Pons (tissue), 1 donor: ENCODE measurements around the gene MLIP.
"Not testable (repeated sequence)": the region's sequence is repeated elsewhere in the genome, so short reads cannot be mapped to it uniquely, and the experiment has no call there.

Experiments
- DNase-seq: peaks from one replicate; pipeline ENCODE4 v3.0.0-alpha.2; 2016; ENCODE audit warnings: low spot score

The MLIP gene, protein sequence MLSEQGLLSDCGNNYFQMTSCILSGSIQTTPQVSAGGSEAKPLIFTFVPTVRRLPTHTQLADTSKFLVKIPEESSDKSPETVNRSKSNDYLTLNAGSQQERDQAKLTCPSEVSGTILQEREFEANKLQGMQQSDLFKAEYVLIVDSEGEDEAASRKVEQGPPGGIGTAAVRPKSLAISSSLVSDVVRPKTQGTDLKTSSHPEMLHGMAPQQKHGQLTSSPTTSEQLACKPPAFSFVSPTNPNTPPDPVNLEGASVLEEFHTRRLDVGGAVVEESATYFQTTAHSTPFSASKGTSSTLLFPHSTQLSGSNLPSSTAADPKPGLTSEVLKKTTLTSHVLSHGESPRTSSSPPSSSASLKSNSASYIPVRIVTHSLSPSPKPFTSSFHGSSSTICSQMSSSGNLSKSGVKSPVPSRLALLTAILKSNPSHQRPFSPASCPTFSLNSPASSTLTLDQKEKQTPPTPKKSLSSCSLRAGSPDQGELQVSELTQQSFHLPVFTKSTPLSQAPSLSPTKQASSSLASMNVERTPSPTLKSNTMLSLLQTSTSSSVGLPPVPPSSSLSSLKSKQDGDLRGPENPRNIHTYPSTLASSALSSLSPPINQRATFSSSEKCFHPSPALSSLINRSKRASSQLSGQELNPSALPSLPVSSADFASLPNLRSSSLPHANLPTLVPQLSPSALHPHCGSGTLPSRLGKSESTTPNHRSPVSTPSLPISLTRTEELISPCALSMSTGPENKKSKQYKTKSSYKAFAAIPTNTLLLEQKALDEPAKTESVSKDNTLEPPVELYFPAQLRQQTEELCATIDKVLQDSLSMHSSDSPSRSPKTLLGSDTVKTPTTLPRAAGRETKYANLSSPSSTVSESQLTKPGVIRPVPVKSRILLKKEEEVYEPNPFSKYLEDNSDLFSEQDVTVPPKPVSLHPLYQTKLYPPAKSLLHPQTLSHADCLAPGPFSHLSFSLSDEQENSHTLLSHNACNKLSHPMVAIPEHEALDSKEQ

DNA sequence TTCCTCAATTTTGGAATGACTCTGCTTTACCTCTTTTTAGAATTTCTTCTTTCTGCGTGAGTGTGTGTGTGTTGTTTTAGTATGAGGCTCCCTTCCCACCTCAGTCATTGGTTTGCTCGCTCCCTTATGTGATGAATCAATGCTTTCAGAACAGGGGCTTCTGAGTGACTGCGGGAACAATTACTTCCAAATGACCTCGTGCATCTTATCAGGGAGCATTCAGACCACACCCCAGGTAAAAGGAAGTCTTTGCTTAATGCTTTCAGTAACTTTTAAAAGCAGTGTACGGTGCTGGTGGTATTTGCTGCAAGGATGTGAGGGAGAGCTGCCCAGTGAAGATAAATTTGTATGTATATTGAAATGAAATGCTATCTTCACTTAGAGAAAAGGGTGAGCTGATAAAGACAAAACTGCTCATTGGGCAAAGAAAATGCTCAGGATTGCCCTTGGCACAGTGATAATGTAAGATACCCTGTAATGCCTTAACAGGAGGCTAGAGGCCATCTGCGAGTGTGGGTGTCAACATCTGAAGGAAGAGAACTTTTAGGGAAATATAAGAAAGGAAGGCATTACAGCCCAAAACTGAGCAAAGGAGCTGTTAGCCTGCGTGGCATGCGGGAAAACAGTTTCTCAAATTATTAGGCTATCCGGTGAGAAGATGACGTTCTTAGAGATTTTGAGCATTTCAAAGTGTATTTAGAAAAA lies at the start of gene MLIP:
MLIP (plus strand) TSS at position 103 of the 705 bp plus-strand sequence; CDS start at position 140, 37 bp downstream.
- DNase-seq, result no peak

DNA sequence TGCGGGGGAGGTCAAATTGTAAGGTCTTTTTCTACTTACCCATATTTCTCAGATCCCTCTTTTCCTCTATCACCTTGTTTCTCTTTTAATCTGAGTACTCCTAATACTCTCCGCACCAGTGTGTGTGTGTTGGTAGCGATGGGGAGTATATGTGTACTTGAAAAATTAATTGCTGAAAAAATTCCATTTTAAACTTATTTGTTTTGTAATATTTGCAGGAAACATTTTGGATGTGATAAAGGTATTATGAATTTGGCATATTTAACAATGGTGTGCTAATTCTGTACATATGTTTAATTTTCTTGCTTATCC lies 48.1 kb upstream of the MLIP start:
- no peak for DNase-seq

DNA sequence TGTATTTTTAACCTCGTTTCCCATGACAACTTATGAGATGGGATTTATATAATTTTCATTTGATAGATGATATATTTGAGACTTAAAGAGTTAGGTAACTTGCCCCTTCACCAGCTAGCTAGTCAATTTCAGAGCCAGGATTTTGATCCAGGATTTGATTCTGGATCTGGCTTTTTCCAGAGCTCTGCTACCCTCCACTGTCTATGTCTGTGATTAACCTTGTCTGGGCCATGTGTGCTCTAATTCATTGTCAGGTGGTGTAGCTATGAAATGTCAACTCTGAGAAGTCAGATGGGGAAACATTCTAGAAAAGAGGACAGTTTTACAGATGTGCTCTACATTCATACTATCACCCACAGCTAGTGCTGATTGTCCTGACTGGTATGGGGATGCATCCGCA lies 42.5 kb upstream of the MLIP start:
- no peak for DNase-seq

DNA sequence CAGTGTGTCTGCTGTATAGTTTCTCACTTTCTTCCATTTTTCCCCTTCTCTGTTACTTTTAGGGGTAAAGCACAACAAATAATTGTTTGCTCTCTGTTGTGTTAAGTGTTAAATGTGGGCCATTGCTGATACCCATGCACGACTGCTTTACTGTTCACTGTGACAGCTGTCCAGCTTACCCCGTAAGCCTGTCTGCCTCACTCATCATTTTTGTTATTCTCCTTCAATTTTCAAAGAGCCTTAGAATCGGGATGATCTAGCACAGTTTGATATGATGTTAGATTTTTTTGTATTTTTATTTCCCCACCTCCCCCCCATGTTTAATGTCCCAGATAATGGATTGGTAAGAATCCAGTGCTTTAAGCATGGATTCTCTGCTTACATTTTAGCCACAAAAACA lies 41.2 kb upstream of the MLIP start:
- no peak for DNase-seq

DNA sequence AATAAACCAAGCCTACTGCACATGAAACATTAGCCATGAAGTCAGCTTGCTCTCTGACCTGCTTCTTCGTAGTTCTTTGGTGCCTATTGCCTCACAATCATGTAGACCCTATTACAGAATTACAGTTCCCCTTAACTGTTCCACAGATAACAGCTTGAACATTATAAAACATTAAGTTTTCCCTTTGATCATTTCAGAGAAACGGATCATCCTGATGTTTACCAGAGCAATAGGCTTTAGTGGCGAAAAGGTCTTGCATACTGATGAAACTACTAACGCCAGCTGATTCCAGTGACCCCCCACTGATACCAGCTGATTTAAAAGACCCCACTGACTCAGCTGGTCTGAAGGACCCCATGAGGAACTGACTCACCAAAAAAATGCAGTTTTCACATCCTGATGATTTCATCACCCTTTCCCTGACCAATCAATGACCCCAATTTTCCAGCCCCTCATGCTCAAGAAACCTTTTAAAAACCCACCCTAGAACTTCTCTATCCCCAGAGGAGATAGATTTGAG lies 39.4 kb upstream of the MLIP start:
- no peak for DNase-seq

DNA sequence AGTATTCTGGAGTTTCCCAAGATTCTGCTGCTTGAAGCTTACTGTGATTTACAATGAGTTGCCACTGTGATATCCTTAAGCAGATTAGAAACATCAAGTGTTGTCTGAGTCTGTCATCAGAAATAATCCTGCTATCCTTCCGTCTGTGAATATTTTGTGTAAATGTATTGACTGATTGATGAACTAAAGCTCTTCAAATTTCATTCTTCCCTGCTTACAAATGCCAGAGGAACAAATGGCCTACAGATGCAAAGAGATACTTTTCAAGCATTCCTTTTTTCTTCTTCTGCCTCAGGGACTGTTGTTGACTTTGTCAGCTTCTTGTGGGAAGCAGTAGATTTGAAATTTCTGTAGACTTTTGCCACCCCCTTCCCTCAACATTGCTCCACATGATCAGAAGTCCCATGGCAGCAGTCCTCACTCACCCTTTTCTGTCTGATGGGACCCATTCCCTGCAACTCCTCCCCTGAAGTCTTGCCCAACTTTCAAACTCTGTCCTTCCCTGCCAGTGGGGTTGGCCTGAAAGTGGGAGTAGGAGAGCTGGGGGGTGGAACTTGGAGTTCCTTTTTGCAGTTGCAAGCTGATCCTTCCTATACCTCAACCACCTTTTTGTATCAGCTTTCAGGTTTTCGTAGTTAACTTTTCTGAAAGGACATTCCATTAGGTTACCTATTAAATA lies 38.5 kb upstream of the MLIP start:
- no peak for DNase-seq

DNA sequence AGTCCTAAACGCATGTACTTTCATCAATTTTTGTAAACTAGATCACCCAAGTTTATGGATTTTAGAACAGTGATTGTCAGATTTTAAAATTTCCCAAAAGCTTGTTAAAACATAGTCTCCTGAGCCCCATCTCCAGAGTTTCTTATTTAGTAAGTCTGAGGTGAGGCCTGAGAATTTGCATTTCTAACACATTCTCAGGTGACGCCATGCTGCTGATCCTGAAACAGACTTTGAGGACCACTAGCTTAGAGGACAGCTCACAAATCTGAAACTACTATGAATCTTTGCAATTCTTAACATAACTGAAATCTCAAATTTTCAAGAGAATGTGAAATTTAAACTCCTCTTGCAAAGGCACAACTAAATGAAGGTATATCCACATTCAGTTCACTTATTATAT lies 37.8 kb upstream of the MLIP start:
- no peak for DNase-seq

DNA sequence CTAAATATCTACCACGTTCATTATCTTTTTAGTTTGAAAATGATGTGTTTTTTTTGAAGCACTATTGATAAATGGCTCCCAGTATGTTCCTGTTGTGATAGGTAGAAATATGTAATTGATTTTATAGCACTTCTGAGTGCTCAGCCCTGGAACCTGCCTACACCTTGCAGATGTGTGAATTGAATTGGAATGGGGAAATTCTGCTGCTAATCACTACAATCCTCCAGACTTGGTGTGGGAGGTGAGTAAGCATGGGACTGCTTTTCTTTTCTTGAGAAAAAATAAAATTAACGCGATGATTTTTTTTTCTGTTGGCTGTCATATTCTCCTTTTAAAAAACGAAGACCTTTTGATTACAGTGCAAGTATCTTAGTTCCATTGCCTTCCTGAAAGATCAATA lies 37.1 kb upstream of the MLIP start:
- DNase-seq, result no peak

DNA sequence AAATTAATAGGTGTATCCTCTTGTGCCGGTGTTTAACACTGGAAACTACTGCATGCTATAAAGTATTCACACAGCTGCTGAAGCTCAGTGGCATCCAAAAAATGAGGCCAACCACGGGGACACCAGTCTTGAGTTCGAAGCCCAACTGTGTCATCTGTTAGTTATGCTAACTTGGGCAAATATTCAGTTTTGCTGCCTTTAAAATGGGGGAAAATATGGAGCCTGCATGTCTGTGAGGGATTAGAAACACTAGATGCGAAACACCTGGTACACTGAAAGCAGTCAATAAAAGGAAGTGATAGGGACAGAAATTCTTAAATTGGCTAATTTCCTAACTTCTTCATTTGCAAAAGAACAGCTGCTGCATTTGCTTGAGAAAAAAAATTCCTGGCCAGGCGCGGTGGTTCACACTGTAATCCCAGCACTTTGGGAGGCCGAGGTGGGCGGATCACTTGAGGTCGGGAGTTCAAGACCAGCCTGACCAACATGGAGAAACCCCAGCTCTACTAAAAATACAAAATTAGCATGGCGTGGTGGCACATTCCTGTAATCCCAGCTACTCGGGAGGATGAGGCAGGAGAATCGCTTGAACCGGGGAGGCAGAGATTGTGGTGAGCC lies 36.6 kb upstream of the MLIP start:
- DNase-seq, result no peak

DNA sequence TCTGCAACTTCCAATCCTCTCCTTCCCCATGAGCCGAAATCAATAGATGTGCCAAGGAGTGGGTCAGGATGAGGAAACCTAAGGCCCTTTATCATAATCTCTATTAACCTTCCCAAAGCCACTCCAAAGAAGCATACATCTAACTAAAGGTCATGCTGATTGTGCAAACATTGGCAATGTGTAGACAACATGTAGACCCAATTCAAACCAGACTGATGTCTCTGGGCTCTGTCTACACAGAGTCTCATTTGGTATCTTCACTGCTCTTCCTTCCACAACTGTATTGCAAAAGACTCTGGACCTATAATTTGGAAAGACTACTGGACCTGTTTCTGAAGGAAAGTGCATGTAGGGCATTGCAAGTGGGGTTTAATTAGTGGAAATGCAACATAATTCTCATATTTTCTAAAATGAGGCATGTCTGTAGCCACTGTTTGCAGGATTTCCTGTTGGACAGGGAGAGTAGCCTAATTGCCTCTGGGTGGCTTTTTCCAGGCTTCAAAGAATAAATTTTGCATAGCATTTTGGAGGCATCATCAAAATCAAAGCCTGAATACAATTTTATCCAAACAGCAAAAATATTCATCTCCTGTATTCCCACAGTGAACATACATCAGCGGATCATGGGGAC lies 35.0 kb upstream of the MLIP start:
- DNase-seq, result no peak

DNA sequence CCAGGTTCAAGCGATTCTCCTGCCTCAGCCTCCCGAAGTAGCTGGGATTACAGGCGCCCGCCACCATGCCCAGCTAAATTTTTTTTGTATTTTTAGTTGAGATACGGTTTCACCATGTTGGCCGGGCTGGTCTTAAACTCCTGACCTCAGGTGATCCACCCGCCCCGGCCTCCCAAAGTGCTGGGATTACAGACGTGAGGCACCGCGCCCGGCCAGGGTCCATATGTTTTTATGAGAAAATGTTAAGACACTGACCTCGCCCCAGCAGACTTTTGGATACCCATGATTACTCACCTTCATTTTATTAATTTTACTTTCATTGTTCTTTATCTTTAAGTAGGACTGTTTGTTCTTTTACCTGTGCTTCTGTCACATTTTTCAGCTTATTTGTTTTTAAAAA lies 29.7 kb upstream of the MLIP start:
- DNase-seq, result not testable (repeated sequence)

DNA sequence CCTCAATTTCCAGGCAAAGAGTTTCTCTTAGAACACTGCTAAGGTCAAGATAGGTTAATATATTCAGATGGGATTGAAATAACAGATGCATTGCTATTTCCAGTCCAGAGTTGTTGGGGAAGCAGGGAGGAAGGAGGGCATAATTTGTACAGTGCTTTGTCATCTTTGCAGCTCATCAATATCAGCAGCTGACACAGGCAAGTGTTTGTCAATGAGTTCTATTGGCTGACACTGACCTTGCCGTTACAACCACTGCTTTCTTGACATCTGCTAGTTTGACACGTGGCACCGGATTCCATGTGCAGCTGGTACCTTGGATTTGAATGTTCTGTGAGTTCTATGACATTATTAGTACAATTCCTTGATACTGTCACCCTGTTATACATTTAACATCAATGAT lies 28.0 kb upstream of the MLIP start:
- DNase-seq, result no peak

DNA sequence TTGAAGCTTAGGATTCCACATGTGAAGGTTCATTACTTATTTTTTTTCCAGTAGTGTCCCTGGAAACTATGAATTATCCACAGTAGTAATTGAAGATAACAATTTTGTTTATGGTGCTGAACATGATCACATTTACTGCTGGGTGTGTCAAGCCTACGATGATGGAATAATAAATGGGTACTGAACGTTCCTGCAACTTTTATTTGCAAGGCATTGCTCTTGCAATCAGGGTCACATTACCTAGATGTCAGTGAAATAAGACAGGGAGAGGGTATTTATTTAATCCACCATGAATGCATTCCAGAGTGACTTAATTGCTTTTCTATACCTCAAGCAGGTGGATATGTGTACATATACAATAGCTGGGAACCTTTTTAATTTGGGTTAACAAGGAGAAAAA lies 27.0 kb upstream of the MLIP start:
- DNase-seq, result no peak

DNA sequence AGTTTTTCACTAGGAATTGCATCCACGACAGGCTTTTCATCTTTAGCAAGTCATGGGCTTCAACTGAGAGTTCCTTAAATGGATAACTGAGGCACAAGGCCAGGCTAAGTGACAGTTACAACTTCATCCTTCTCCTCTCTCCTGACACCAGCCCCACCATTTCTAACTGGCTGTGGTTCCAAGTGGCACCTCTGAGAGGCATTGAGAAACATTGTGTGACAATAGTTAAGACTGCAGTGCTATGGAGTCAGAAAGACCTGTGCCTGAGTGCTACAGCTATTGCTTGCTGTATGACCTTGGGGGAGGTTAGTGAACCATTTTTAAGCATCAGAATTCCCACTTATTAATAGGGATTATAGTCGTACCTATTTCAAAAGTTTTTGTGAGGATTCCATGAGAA lies 26.2 kb upstream of the MLIP start:
- no peak for DNase-seq

DNA sequence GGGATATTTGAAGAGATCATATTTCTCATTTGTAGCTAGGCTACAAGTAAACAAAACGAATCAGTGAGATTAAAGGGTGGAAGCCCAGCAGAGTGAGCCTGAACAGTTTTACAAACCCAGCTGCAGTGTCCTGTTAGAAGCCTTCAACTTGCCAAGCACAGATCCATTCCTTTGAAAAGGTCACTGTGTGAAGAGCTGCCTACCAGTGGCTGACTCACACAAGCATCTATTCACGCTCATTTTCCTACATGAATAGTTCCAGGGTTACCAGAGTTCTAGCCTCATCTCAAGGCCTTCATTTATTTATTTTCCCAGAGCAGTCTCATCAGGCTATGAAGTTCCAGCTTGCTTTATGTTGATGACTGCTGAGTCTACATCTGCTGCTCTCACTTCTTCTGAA lies 25.7 kb upstream of the MLIP start:
- peak; percentile 79 for DNase-seq

DNA sequence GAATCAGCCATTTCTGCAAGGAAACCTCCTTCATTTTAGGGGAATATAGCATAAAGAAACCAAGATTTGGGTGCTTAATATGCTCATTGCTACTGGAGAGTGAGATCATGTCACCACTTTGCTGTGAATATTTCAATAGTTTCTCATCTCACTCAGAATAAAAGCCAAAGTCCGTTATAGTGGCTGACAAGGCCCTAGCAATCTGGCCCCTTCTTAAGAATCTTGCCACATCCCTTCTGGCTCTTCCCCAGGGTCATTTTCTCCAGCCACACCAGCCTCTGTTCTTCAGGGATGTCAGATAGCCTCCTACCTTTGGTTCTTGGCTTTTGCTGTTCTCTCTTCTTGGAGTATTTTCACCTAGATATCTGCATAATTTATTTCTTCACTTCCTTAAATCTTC lies 24.8 kb upstream of the MLIP start:
- DNase-seq, result no peak

DNA sequence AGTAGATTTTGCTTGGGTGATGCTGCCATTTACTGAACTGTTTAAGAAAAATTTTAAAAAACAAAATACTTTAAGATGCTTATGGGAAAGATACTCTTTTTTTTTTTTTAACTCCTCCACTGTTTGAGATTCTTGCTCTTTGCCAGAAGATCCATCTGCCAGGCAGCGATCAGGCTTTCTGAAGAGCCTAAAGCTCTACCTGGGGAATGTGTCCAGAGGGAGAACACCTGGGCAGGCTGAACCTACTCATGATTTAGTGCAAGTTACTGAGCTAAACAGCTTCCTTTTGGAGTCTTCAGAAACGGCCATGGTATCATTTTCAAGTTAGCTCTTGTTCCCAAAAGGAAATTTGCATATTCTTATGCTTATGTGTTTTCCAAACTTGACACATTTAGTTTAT lies 23.5 kb upstream of the MLIP start:
- DNase-seq, result no peak

DNA sequence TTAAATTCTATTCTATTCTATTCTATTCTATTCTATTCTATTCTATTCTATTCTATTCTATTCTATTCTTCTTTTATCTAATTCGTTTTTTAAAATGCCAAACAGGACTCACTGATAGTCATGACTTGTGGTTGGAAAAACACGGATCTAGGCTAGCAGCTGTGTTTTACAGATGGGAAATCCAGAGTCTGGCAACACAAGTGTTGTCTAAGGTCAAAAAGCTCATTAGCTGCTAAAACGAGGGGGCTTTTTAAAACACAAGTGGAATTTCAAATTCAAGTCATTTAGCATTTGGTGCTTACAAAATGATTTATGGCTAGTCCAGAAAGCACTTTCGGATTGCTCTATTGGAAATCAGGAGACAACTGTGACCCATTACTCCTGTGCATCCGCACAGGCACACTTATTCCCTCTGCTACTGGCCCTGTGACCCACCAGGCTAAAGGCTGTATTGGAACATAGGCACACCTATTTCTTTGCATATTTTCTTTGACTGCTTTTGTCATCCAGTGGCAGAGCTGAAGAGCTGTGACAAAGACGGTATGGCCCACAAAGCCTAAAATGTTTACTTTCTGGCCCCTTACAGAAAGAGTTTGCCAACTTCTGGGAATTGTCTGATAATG lies 17.8 kb upstream of the MLIP start:
- no peak for DNase-seq

DNA sequence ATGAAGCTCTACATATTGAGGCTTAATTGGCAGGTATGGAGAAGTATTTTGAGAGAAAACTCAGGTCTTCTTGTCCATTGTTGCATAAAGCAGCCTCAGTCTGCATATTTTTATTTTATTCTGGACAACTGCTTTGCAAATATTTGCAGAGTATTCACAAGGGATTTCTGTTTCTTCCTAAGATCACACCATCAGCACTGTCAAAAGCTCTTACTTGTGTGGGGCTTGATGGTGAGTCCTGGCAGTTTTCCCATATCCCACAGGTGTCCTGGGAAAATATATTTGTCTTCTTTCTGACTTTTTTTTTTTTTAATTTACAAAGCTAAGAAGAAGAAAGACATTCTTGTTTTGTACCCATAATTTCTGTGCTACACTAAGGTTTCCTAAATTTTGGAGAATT lies 16.9 kb upstream of the MLIP start:
- DNase-seq, result no peak

DNA sequence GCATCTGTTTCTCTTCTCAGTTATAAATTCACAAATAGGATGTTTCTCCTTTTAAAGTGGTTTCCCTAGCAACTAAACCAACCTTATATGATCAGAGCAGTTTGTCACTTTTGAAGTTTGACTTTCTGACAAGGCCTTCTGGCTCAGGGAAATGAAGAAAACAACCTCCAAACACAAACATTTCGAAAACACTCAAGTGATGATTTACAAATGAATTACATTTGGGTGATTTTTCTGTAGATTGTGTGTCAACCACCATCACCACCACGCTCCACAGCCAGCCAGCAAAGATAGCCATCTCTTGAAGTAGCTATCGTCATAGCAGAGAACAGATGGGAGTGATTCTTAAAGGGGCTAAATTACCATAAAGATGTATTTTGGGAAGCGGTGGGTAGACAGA lies 16.5 kb upstream of the MLIP start:
- no peak for DNase-seq
